ENCODE measurements around the gene RPL36AL. TPM values are rescaled to one million over a fixed set of nuclear protein-coding genes. Genes with fewer than 3 reads are reported as not detected.

RPL36AL gene
- polyA plus RNA-seq, 2 of the 4 experiments (the other 2 are of a cell fraction): 390 to 469 TPM

DNA sequence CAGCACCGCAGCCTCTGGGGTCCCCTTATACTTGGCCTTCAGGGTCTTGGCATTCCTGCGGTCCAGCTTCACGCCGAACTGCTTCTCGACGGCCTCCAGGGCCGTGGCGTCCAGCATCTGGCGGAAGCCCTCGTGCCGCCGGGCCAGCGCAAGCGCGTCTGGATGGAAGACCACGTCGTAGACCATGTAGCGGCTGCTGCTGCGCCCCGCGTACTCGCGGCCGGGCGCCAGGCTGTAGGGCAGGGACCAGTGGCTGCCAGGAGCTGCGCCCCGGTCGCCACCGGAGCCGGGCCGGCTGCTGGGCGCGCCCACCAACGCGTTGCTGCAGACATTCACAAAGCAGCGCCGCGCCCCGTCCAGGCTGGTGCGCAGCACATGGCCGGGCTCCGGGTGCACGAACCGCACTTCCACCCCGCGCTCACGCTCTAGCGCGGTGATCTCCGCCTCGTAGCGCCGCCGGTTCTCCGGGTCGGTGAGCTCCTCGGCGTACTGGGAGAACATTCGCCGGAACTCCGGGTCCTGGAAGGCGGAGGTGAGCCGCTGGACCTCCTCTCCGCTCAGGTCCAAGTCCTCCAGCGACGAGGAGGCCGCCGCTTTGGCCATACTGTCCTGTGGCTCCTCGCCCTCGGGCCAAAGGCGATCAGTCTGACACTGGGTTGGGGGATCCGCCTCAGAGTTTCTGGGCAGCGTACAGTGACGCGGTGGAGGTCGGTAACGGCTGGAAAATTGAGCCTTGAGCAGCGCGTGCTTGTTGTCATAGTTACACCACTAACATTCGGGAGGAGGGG, 14.3 kb upstream of the RPL36AL start, which contains the start of gene DNAAF2:
TSS of gene DNAAF2 (minus strand) at position 698 of the 788 bp plus-strand sequence. CDS start at position 603, 95 bp downstream.
- Histone ChIP-seq H3K4me3 (peak within 1 kb of the TSS; percentile 78), H3K4me2 (peak within 1 kb of the TSS; percentile 76), H3K9me3 (no peaks in the 10 kb centered on the region), H3K4me1 (peaks cover 22% of the 10 kb centered on the region; the same call in 2 of the 3 replicates), H3K27ac (peak within 1 kb of the TSS; percentile 92 to 94)
- DNase-seq (ENCODE audit: low read depth in 1 of 2, low spot score in 1 of 2): peak; percentile 66 to 78
- POLR2A ChIA-PET: interaction anchor here (0.6 to 3.2 kb wide), 18 partner anchors 10 to 228 kb away, joined by 3 to 46 read pairs (median 6); partner anchors contain the start of genes KLHDC2, LRR1, MGAT2 and POLE2
- peak; percentile 67 to 73 for ATAC-seq
- CTCF ChIA-PET: interaction anchor here (0.5 to 5.2 kb wide), 35 partner anchors 9 to 247 kb away, joined by 3 to 55 read pairs (median 4); partner anchors contain the start of genes KLHDC2, MGAT2, NEMF and POLE2
- 4% methylated on average over 23 of the region's 80 CpGs for WGBS (ENCODE audit: missing lambda C conversion rate)
- FAIRE-seq: no peak
- TF ChIP-seq NFE2L2 (conservative IDR thresholded peaks at IDR 0.05; ENCODE audit: low read length): no peak
- TF ChIP-seq BHLHE40 (IDR thresholded peaks at IDR 0.05; ENCODE audit: low read depth, low read length): no peak
- no peak for TF ChIP-seq GATA3 (IDR thresholded peaks at IDR 0.05; ENCODE audit: borderline replicate concordance)
- TF ChIP-seq, protein P1, sequence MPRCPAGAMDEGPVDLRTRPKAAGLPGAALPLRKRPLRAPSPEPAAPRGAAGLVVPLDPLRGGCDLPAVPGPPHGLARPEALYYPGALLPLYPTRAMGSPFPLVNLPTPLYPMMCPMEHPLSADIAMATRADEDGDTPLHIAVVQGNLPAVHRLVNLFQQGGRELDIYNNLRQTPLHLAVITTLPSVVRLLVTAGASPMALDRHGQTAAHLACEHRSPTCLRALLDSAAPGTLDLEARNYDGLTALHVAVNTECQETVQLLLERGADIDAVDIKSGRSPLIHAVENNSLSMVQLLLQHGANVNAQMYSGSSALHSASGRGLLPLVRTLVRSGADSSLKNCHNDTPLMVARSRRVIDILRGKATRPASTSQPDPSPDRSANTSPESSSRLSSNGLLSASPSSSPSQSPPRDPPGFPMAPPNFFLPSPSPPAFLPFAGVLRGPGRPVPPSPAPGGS (IDR thresholded peaks at IDR 0.05): peak; percentile 40; the same call in 1 of the 3 replicates
- TF ChIP-seq HES2 (IDR thresholded peaks at IDR 0.05): no peak
- TF ChIP-seq, protein P2, sequence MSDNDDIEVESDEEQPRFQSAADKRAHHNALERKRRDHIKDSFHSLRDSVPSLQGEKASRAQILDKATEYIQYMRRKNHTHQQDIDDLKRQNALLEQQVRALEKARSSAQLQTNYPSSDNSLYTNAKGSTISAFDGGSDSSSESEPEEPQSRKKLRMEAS (IDR thresholded peaks at IDR 0.05): peak; percentile 81
- TF ChIP-seq TFCP2L1 (CRISPR knock-in tag; IDR thresholded peaks at IDR 0.05): peak; percentile 9; the same call in 1 of the 2 replicates
- TF ChIP-seq ESRRA (IDR thresholded peaks at IDR 0.05; ENCODE audit: borderline replicate concordance, low read length): no peak
- TF ChIP-seq RARB (CRISPR knock-in tag; IDR thresholded peaks at IDR 0.05): no peak
- no peak; the same call in none of the 2 replicates for TF ChIP-seq PHF8 (IDR thresholded peaks at IDR 0.05; ENCODE audit: borderline replicate concordance, low read depth)
- no peak for TF ChIP-seq ZSCAN20 (CRISPR knock-in tag; IDR thresholded peaks at IDR 0.05)
- TF ChIP-seq TP53 (CRISPR knock-in tag; IDR thresholded peaks at IDR 0.05): no peak
- TF ChIP-seq RNF2 (IDR thresholded peaks at IDR 0.05; ENCODE audit: borderline replicate concordance, low read depth): no peak; the same call in 1 of the 2 replicates
- no peak; the same call in 1 of the 2 replicates for TF ChIP-seq PBX3 (IDR thresholded peaks at IDR 0.05)
- TF ChIP-seq HDAC2 (IDR thresholded peaks at IDR 0.05): no peak
- no peak for TF ChIP-seq FOSL2 (IDR thresholded peaks at IDR 0.05)
- no peak for TF ChIP-seq FOSL2 (CRISPR knock-in tag; IDR thresholded peaks at IDR 0.05)
- TF ChIP-seq ZNF302 (CRISPR knock-in tag; IDR thresholded peaks at IDR 0.05): no peak
- no peak for TF ChIP-seq KDM5A (IDR thresholded peaks at IDR 0.05)
- no peak for TF ChIP-seq CHD2 (IDR thresholded peaks at IDR 0.05; ENCODE audit: low read length, partially characterized antibody)
- no peak for TF ChIP-seq USF2 (IDR thresholded peaks at IDR 0.05)
- no peak for TF ChIP-seq CEBPB (IDR thresholded peaks at IDR 0.05)
- TF ChIP-seq ZFP36 (IDR thresholded peaks at IDR 0.05; ENCODE audit: borderline replicate concordance, partially characterized antibody): no peak
- TF ChIP-seq CHD4 (IDR thresholded peaks at IDR 0.05; ENCODE audit: borderline replicate concordance): no peak
- TF ChIP-seq CBX2 (IDR thresholded peaks at IDR 0.05; ENCODE audit: borderline replicate concordance, low read depth): no peak
- peak in 1 of 2 experiments; percentile 73; a peak in 1 of 5 replicates for TF ChIP-seq JUN (IDR thresholded peaks at IDR 0.05)
- TF ChIP-seq HEYL (CRISPR knock-in tag; IDR thresholded peaks at IDR 0.05): no peak
- TF ChIP-seq MYC (IDR thresholded peaks at IDR 0.05; ENCODE audit: borderline replicate concordance, low read length): peak; percentile 79; the same call in 1 of the 2 replicates
- no peak for TF ChIP-seq POLR2AphosphoS2 (conservative IDR thresholded peaks at IDR 0.05; ENCODE audit: low read length)
- TF ChIP-seq NR3C1 (IDR thresholded peaks at IDR 0.05): no peak
- no peak for TF ChIP-seq RCOR1 (IDR thresholded peaks at IDR 0.05; ENCODE audit: low read depth, low read length)
- peak; percentile 46; the same call in 1 of the 2 replicates for TF ChIP-seq HOXB13 (CRISPR knock-in tag; IDR thresholded peaks at IDR 0.05; ENCODE audit: low read depth)
- no peak for TF ChIP-seq CTCF (IDR thresholded peaks at IDR 0.05)
- no peak for TF ChIP-seq RFX5 (IDR thresholded peaks at IDR 0.05)

Data from A549 (cell line).